ENCODE results near the gene CFAP53. TPM values are rescaled to one million over a fixed set of nuclear protein-coding genes. Genes with fewer than 3 reads are reported as not detected.

The CFAP53 gene
- total RNA-seq, 1 donor from 2014 or later = 0.16 TPM

- no peak for TF ChIP-seq CTCF (IDR thresholded peaks at IDR 0.05; ENCODE audit: borderline replicate concordance)
- intact Hi-C loops (cut with micrococcal nuclease) = no loop called here
- H3K4me1 ChIP-seq = peaks cover 48% of the 10 kb centered on the region
- H3K27ac ChIP-seq (replicated peaks) = no peak overlapping the region
- no peak for DNase-seq
- H3K4me3 ChIP-seq = peak overlapping the region; percentile 99
- H3K36me3 ChIP-seq = peaks cover 53% of the 10 kb centered on the region
- no peaks in the 10 kb centered on the region for H3K9me3 ChIP-seq (replicated peaks)
- no peaks in the 10 kb centered on the region for H3K27me3 ChIP-seq (ENCODE audit: low read depth)
These were observed 16.4 kb upstream of the CFAP53 start for GRCh38 chr18:50282521-50283335.

DNA sequence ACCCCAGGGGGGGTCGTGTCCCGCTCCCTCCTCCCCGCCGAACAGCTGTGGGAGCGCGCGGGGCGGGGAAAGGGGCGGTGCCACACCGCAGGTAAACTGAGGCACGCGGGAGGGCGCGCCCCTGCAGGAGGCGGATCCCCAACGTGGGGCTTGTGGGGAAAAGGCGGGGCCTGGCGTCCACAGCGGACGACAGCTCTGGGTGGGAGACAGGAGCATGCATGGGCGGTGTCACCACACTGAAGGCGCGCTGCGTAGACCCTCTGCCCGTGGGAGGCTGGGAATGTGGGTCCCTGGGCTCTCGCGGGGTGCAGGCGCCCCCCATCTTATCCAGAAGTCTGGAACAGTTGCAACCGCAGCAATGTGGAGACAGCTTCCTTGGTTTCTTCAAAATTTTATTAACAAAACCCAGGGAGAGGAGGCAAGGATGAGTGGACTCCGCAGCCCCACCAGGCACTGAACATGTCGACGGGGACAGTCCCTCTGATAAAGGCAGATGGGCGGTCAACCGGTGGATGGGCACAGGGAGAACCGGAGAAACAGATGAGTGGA is 15.8 kb upstream of the CFAP53 start:
- intact Hi-C loops (cut with micrococcal nuclease) = no loop called here
- H3K4me3 ChIP-seq = peak overlapping the region; percentile 99
- H3K27ac ChIP-seq (replicated peaks) = peak overlapping the region; percentile 96
- no peaks in the 10 kb centered on the region for H3K9me3 ChIP-seq (replicated peaks)
- H3K27me3 ChIP-seq (ENCODE audit: low read depth) = no peaks in the 10 kb centered on the region
- no peak for DNase-seq
- peaks cover 60% of the 10 kb centered on the region for H3K36me3 ChIP-seq
- peaks cover 42% of the 10 kb centered on the region for H3K4me1 ChIP-seq
- TF ChIP-seq CTCF (IDR thresholded peaks at IDR 0.05; ENCODE audit: borderline replicate concordance) = no peak

DNA sequence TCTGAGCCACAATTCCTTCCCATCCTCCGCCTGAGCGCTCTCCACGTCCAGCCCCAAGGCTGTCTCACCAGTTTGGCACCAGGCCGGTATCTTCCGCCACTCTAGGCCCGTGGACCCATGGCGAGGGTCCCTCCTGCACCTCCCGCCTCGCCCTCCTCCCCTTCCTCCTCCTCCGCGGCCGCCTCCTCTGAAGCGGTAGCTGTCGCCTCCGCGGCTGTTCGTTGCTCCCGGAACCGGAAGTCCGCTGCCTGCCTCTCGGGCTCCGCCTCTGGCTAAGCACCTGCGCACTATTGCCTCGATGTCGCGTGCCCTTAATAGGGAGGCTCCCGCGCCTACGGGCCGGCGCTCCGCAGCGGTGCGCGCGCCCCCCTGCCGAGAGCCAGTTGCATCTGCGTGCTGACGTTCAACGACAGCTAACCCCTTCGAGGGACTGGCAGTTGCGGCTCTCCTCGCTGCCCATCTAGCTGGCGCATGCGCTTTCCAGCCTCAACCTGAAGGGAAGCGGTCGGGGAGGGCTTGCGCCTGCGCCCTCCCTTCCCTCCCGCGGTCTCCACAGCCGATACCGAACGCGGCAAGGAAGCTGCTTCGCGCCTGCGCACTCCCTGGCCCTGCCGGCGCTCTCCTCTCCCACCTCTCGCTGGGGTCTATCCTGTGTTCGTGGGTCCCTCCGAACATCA is 15.1 kb upstream of the CFAP53 start, which contains the start of gene MBD1:
Gene MBD1 (minus strand): TSS at position 229 of the 677 bp plus-strand sequence. CDS start 1,531 bp downstream, outside the sequence.
- H3K9me3 ChIP-seq (replicated peaks) = no peaks in the 10 kb centered on the region
- intact Hi-C loops (cut with micrococcal nuclease) = no loop called here
- H3K36me3 ChIP-seq = peaks cover 66% of the 10 kb centered on the region

GRCh38 chr18:50280707-50281294 is 14.5 kb upstream of the CFAP53 start:
- intact Hi-C loops (cut with micrococcal nuclease) = no loop called here
- Histone ChIP-seq H3K9me3 (replicated peaks) (no peaks in the 10 kb centered on the region), H3K36me3 (peaks cover 73% of the 10 kb centered on the region)

More for the DNA sequence above, 15.1 kb upstream of the CFAP53 start, which contains the start of gene MBD1:
- peak; percentile 57 for TF ChIP-seq CTCF (IDR thresholded peaks at IDR 0.05; ENCODE audit: borderline replicate concordance)
- Histone ChIP-seq H3K27me3 (ENCODE audit: low read depth) (no peaks in the 10 kb centered on the region), H3K4me3 (peak within 1 kb of the TSS; percentile 99), H3K4me1 (peaks cover 36% of the 10 kb centered on the region), H3K27ac (replicated peaks) (peak within 1 kb of the TSS; percentile 96)
- DNase-seq = peak; percentile 96

More at GRCh38 chr18:50280707-50281294, 14.5 kb upstream of the CFAP53 start:
- no peak for DNase-seq
- no peak for TF ChIP-seq CTCF (IDR thresholded peaks at IDR 0.05; ENCODE audit: borderline replicate concordance)
- peak overlapping the region; percentile 96 for H3K27ac ChIP-seq (replicated peaks)
- H3K4me1 ChIP-seq = peaks cover 36% of the 10 kb centered on the region
- no peaks in the 10 kb centered on the region for H3K27me3 ChIP-seq (ENCODE audit: low read depth)
- H3K4me3 ChIP-seq = peak overlapping the region; percentile 99

All from left ventricle myocardium inferior (tissue), 1 donor.